GM19240 (cell line): ENCODE measurements around the gene PMEL.

Experiments
- DNase-seq: peaks from one replicate; pipeline ENCODE4 v3.0.0; 2011; ENCODE audit warnings: low spot score; ENCODE audit not compliant: insufficient read length

PMEL gene

DNA sequence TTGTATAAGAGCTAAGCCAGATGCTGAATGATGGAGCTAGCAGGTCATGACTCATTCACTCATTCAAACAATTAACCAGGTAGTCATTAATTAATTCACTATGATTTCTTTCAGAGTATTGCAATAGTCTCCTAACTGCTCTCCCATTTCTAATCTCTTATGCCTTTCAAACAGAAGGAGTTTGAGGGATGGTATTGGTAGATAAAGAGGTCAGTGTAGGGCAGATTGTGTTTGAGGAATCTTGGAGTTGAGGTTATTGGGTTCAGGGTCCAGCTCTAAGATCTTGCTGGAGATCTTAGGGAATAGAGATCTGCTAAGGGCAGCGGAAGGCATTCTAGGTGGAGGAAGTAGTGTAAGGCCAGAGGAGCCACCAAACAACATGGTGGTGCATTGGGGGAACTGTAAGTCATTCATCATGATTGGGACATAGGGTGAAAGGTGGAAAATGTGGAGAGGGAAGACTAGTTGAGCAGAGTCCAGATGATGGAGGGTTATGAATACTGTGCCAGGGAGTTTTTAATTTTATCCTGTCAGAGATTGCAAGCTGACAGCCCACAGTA lies 23.2 kb downstream of the PMEL start:
- no peak for DNase-seq

- no peak for DNase-seq
Observed at GRCh38 chr12:55942055-55942454, 23.8 kb downstream of the PMEL start.

DNA sequence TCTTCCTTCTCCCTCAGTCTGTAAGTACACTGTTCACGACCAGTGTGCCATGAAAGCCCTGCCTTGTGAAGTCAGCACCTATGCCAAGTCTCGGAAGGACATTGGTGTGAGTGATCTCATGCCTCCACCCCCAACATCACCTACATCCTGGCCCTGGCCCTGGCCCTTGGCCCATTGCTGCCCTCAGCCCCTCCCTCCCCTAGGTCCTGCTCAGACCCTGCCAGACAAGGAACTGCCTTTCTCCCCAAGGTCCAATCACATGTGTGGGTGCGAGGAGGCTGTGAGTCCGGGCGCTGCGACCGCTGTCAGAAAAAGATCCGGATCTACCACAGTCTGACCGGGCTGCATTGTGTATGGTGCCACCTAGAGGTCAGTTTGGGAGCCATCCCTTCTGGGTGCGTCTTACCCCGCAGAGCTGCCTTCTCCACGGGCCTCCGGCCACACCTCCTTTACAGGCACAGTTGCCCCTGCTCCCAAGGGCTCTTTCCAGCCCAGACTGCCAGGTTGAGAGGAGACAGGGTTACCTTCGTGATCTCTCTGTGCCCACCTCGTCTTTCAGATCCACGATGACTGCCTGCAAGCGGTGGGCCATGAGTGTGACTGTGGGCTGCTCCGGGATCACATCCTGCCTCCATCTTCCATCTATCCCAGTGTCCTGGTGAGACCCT lies 25.6 kb downstream of the PMEL start:
- DNase-seq = peak; percentile 82

DNA sequence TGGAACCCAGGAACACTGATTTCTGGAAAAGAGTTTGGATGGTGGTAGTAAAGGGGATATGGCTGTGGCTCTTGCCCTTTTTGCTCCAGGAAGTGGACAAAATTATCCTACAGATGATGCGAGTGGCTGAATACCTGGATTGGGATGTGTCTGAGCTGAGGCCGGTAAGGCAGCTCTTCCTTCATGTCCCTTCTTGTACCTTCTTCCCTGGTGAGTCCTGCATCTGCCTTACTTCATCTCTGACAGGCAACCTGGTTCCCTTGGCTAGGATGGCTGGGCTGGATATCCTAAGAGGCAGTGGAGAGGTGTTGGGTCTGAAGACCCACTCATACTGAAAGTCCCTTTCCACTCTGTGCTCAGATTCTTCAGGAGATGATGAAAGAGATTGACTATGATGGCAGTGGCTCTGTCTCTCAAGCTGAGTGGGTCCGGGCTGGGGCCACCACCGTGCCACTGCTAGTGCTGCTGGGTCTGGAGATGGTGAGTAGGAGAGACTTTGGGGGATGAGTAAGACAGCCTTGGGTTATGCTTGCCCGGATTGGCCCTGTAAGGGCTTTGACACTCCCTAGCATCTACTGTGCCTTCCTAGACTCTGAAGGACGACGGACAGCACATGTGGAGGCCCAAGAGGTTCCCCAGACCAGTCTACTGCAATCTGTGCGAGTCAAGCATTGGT lies 26.9 kb downstream of the PMEL start:
- no peak for DNase-seq

GRCh38 chr12:55937981-55938380 lies 27.9 kb downstream of the PMEL start:
- no peak for DNase-seq

DNA sequence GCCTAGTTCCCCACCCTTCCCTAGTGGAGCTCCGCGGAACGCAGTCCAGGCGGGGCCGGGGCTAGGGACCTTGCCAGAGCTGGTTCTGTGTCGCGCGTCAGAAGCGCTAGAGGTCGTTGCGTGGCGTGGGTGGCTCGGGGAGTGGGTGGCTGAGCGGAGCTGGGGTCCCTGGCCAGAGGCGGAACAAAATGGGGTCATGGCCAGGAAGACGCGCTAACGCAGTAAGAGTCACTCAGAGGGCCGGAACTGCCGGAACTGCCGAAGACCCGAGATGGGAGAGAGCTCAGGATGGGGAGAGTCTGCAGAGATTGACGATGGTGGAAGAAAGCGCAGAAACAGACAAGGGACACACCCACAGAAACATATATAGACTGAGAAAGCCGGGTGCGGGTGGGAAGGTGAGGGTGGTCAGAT lies 30.1 kb downstream of the PMEL start:
- DNase-seq = no peak

DNA sequence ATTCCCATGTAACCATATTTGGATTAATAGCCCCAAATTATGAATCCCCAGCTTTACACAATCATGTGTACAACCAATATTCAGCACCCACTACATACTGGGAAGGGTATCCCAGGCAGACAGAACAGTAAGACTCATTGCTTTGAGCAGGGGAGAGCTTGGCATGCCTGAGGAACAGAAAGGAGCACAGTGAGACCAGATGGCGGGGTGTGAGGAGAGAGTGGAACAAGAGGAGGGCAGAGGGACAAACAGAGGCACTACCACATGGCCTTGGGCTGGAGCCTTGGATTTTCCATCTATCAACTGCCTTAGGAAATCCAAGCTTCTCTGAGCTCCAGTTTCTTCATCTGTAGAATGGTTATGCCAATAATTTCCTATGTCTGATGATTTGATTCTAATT lies 31.1 kb downstream of the PMEL start:
- DNase-seq = no peak

DNA sequence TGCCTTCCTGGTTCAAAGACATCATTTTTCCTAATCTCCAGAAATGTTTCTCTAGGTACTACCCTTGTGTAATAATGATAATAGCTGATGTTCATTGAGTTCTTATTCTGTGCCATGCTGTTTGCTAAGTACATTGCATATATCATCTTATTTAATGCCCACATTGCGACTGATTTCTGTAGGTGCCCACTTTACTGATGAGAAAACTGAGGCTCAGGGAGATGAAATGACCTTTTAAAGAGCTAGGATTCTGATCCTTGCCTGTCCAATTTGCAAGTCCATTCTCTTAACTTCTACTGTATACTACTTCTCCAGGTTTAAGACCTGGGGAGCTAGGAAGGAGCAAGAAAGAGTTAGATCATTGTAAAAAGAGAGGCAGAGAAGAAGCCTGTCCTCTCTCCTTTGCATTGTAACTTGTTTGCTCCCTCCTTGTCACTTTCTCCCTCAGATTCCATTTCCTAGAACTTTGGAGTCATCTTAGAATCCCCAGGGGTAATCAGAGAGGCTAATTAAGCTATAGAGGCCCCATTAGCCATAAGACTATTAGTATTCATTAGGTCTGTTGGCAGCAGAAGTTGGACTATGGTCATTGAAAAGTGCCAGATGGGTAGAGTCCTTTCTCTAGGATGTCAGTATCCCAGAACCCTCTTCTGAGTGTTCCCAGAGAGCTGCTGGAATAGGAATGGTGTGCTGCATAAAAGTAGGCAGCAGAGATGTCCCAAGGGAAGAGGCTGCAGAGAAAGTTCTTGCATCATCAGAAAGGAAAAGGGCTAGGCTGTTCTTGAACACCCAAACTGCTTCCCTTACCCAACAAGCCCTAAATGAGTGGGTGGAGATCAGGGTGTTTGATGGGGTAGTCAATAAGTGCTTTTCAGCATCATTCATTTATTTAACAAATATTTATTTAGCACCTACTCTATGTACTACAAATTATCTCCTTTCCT lies 31.8 kb downstream of the PMEL start:
- DNase-seq = no peak

- no peak for DNase-seq
Observed at GRCh38 chr12:55933169-55933798, 32.6 kb downstream of the PMEL start.

- DNase-seq = no peak
Observed at GRCh38 chr12:55932551-55932910, 33.3 kb downstream of the PMEL start.

DNA sequence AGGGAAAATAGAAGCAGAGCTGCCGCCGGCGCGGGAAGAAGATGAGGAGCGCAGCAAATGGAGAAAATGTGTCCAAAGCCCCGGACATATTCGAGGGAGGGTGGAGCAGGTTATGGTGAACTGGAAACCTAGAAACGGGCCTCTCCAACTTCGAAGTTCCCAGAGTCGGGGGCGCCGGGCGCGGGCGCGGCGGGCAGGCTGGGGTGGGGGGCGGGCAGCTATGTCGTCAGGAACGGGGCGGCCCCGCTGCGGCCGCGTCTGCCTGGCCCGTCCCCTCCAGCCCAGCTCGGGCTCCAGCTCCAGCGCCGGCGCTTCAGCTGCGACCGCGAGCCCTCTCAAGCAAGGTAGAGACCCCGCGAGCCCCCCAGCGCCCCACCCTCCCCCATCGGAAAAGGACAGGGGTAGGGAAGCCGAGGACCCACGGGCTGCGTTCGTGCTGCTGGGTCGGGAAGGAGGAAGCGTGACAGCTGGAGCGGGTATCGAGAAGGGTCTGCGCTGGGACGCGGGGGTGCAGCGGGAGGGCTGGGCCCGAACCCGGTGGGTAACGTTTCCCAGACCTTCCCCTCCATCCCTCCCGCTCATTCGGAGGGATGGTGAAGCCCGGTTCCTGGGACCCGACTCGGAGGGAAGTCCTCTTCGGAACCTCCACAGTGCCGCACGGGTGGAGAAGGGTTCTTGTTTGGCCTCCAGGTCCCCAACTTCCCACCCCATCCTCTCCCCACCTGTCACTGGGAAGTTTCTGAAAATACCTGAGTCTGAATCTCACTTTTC lies 33.9 kb downstream of the PMEL start:
- no peak for DNase-seq

DNA sequence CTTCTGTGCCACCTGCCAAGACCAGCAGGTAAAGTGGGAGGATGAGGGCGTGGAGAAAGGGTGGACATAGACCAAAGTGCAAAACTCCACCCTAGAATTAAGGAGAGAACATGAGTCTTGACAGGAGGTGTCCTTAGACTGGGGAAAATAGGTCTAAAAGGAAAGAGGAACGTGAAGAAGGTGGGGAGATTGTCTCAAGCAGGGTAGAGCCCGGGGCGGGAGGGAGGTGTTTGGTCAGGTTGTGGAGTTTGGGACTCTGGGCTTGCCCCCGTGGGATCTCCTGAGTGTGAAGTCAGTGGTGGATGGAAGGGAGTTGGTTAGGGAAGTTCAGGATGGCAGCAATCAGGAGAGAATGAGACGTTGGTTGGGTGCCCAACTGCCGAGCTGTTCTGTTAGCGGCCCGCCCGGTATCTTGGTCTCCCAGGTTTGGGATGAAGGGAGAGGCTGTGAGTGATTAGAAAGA lies 34.5 kb downstream of the PMEL start:
- DNase-seq = no peak

DNA sequence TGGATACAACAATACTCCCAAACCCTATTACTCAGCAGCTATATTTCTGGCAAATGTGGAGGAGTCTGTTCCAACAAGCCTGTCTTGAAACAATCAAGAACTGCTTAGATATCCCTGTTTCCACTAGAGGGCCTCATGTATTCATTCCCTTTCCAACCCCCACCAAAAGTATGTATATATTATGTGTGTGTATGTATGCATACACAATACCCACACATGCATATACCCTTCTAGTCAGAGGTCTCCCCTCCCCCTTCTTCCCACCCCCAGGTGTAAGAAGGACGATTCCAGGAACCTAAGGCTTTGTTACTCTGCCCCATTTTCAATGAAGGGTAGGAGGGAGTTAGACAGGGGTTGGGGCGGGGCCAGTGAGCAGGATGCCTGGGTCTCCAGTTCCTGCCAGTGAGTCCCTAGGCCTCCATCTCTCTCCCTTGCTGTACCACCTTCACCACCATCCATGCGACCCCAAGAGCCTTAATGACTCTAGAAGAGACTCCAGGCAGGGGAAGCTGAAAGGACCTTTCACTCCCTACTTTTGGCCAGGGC lies 35.0 kb downstream of the PMEL start, which contains the start of gene DGKA:
DGKA (plus strand) TSS at position 392 of the 546 bp plus-strand sequence. CDS start 5,342 bp downstream, outside the sequence.
- DNase-seq = peak; percentile 65

DNA sequence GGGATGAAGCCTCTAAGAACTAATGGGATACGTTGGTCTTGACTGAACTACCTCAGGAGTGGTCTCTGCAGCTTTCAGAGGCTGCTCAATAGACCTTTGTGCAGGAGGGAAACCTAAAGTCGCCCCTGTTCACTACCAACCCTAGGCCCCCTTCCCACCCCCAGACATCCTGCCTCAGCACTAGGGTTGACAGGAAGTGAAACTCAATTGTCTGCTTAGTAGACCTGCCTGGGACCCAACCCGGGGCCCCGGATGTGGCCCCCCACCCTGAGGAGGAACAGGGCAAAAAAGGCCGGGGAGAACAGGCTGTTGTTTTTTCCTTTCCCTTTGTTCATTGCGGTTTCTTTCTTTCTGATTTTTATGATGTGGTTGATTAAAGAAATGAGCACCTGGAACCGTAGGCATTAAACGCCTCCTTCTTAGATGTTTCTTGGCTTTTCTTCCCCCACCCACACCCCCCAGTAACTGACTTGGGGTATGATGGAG lies 36.5 kb downstream of the PMEL start:
- DNase-seq = peak; percentile 83

DNA sequence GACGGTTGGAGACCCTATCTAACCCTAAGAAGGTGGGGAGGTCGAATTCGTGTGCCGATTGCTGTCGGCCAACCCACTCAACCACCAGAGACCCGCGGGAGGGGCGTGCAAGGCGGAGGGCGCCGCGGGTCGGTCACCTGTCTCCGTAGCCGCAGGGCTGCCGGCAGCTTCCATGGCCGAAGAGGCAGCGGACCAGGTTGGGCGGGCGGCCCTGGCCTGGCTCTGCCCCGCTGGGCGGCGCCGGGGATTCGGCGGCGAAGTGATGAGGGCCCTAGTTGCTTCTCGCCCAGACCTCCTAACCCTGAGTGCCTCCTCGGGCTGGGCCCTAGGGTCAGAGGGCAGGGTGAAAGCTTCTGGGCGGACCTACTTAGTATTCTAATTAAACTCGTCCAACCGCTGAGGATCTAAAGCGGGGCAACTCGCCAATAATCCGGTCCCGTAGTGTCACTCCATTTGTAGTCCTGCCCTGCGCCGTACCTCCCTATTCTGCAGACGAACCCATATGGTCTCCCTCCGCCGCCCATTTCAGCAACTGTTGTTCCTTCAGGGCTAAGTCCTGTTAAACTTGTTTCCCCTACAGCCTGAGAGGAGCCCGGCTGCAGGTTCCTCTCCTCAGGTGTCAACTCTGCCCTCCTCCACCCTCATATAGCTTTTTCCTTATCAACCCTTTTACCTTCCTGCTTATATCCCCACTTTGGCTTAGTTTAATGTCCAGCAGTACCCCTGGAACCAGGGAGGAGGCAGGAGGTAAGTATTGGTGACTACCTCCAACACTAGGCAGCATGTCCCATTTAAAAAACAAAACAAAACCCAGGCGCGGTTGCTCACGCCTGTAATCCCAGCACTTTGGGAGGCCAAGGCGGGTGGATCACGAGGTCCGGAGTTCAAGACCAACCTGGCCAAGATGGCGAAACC lies 38.0 kb downstream of the PMEL start, which contains the start of gene PYM1:
PYM1 (minus strand) TSS at position 307 of the 915 bp plus-strand sequence; CDS start at position 174, 133 bp downstream.
- DNase-seq = no peak

DNA sequence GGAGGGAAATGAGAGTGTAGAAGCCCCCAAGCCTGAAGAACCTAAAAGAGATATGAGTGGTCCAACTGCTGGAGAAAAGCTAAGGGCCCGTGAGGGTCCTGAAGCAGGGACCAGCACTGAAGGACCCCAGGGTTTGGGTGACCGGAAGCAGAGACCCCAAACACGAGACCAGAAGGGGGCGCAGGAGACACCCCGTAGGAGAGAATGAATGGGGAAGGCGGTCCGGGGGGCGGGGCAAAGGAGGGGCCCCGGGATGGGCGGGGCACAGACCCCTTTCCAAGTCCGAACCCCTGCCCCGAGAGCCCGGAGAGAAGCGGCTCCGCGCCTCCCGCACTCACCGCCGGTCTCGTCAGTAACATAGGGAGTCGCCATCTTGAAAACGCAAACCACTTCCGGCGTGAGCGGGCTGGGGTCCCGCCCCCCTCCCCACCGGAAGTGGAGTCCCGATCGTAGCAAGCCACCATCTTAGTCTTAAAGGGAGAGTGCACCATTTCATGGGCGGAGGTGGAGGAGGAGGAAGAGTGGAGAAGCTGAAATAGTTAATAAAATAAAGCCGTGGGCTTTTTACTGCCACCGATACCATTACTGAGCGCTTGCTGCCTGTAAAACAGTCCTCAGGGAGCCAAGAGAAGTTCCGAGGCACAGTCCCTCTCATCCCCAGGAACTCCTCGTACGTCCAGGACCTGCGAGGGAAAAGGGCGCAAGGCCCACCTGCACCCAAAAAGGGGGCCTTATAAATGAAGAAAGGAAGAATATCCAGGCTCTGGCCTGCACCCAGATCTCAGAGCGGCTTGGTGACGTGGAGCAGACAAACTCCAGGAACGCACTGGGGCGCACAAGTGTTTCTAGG lies 38.9 kb downstream of the PMEL start:
- DNase-seq = peak; percentile 66

- DNase-seq = no peak
Observed at GRCh38 chr12:55925870-55926737, 39.7 kb downstream of the PMEL start.
